C4-2B (cell line): Measurements from ENCODE around the gene TUBB3.

Experiments used
- CTCF ChIP-seq: fragments of 450-650 bp; conservative IDR thresholded peaks from 2 replicates; pipeline ENCODE4 v1.5.1; 2017; ENCODE audit warnings: mild to moderate bottlenecking
- ZFX ChIP-seq: fragments of 450-650 bp; IDR thresholded peaks from 2 replicates; pipeline ENCODE4 v1.6.1; 2017

- no peak for TF ChIP-seq CTCF
- TF ChIP-seq ZFX, result no peak
Measured at GRCh38 chr16:89917773-89918452, 5.2 kb upstream of the TUBB3 start.
